GM21390 (cell line): ENCODE measurements around the gene R3HDM2.

Experiments
- ATAC-seq: cut with Tn5 transposase; IDR thresholded peaks from one replicate; pipeline ENCODE4 v1.9.1; 2021; ENCODE audit not compliant: unreplicated experiment

The R3HDM2 gene

GRCh38 chr12:57467212-57467874, 36.5 kb upstream of the R3HDM2 start:
- no peak for ATAC-seq

DNA sequence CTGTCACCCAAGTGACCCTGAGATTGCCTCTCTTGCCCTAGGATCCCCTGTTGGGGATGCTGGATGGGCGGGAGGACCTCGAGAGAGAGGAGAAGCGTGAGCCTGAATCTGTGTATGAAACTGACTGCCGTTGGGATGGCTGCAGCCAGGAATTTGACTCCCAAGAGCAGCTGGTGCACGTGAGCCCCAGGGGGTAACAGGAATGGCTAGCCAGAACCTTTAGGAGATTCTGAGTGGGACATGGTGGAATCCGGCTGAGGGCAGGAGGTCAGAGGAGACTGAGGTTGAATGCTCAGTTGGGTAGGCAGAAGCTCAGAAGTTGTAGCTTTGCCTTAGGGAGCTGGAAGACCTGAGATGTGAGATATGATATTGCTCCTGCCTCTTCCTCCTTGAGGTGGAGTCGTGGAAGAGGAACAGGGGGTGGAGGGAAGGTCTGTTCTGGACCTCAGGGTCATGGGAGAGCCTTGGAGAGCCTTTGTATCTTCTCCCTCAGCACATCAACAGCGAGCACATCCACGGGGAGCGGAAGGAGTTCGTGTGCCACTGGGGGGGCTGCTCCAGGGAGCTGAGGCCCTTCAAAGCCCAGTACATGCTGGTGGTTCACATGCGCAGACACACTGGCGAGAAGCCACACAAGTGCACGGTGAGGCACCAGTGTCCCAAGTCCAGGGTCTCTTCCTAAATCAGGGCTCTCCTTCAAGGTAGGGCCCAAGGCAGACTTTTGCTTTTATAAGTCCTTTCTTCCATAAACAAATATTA, 35.1 kb upstream of the R3HDM2 start:
- ATAC-seq, result no peak

GRCh38 chr12:57465030-57465746, 34.3 kb upstream of the R3HDM2 start:
- ATAC-seq, result no peak

GRCh38 chr12:57464569-57464968, 33.7 kb upstream of the R3HDM2 start:
- ATAC-seq, result no peak

DNA sequence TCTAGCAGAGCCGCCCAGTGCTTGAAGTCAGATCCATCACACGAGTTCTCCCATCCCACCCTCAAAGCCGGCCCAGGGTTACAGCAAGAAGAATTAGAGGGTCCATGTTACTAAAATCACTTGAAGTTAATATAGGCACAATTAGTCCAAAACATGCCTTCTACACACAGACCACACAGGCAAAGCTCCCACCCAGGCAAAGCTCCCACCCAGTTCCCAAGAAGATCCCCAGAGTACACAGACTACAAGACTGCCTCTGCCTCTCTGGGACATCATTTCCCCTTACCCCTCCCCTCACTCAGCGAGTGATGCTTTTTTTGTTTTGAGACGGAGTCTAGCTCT, 32.0 kb upstream of the R3HDM2 start:
- ATAC-seq, result no peak

GRCh38 chr12:57462251-57462911, 31.5 kb upstream of the R3HDM2 start:
- peak; percentile 67 for ATAC-seq

DNA sequence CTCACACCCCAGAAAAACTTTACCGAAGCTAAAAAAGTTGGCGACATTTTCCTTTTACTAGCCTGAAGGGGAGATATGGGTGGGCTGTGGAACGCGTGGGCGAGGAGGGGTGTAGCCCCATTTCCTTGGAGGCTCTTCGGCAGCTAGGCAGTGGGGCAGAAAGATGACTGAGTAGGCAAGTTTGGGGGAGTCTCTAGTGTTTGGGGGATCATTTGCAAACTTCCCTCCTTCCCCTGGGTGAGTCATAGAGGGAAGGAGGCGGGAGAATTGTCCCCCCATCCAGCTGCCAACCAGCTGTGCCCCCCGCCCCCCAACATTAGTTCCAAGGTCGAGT, 31.0 kb upstream of the R3HDM2 start:
- ATAC-seq, result no peak

- ATAC-seq, result no peak
Observed at GRCh38 chr12:57461276-57461916, 30.6 kb upstream of the R3HDM2 start.

DNA sequence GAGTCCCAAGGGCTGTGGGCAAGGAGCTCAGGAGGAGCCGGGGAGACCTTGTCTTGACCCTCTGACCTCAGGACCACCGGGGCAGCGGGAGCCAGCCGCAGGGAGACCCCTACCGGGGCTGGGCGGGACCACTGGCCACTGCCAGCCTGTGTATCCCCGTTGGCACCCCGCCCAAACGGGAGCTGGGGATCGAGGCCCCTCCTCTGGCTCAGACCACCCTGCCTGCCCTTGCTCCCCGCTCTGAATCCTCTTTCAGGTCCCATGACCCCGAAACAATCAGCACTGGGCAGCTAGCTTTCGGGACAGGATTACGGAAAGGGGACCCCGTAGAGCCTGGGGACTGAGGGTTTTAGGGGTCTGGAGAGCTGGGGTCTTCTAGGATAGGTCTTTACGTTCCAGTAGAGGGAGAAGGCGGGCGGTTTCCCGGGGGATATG, 30.0 kb upstream of the R3HDM2 start:
- no peak for ATAC-seq

- no peak for ATAC-seq
Observed at GRCh38 chr12:57460468-57460784, 29.6 kb upstream of the R3HDM2 start.

- no peak for ATAC-seq
Observed at GRCh38 chr12:57459750-57460467, 29.1 kb upstream of the R3HDM2 start, which contains the start of gene GLI1. Gene GLI1 (plus strand): TSS chr12:57459785. CDS start chr12:57463692, 3,907 bp downstream.

DNA sequence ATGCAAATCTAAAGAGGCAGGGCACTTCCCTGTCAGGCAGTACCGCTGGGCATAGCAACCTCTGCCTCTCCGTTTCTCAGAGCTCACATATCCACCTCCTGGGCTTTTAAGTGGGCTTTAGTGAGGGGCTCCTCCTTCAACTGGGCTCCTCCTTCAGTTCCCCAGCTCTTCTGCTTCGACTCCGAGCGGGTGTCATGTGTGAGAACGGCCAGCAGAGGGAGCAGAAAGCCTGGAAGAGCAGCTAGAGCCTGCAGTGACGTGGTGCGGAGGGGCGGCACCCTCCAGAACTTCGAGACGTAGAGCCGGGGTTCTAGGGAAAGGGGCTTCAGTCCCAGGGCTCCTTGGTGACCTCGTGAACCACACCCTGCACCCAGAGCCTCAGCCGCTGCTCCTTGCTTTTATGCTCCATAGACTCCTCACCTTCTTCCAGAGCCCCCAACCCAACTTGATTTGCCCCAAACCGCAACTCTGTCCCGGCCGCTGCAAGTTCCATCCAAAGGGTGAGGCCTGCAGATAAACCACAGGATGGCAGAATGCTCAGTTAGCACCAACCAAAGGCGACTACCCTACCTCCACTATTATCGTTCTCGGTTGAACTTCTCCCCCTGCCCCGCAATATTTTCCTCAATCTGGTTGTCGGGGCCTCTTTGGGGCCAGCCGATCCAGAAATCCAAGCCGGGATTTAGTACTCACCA, 28.4 kb upstream of the R3HDM2 start:
- ATAC-seq, result peak; percentile 51

GRCh38 chr12:57458665-57459054, 27.8 kb upstream of the R3HDM2 start:
- no peak for ATAC-seq

GRCh38 chr12:57456737-57457490, 26.1 kb upstream of the R3HDM2 start:
- no peak for ATAC-seq

- ATAC-seq, result peak; percentile 32
Observed at GRCh38 chr12:57456145-57456700, 25.4 kb upstream of the R3HDM2 start.

DNA sequence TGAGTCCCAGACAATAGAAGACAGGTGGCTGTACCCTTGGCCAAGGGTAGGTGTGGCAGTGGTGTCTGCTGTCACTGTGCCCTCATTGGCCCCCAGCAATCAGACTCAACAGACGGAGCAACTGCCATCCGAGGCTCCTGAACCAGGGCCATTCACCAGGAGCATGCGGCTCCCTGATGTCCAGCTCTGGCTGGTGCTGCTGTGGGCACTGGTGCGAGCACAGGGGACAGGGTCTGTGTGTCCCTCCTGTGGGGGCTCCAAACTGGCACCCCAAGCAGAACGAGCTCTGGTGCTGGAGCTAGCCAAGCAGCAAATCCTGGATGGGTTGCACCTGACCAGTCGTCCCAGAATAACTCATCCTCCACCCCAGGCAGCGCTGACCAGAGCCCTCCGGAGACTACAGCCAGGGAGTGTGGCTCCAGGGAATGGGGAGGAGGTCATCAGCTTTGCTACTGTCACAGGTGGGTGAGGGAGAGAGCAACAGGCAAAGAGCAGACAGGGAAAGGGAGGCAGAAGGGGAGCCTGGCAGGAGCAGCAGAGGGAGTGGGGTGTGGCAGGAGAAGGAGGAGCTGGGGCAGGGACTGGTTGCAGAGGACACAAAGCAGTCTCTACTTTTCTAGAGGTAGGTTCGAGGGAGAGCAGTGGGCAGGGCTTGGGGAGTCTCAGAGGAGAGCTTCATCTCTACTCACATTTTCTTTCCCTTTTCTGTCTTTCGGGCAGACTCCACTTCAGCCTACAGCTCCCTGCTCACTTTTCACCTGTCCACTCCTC, 24.7 kb upstream of the R3HDM2 start:
- ATAC-seq, result no peak

DNA sequence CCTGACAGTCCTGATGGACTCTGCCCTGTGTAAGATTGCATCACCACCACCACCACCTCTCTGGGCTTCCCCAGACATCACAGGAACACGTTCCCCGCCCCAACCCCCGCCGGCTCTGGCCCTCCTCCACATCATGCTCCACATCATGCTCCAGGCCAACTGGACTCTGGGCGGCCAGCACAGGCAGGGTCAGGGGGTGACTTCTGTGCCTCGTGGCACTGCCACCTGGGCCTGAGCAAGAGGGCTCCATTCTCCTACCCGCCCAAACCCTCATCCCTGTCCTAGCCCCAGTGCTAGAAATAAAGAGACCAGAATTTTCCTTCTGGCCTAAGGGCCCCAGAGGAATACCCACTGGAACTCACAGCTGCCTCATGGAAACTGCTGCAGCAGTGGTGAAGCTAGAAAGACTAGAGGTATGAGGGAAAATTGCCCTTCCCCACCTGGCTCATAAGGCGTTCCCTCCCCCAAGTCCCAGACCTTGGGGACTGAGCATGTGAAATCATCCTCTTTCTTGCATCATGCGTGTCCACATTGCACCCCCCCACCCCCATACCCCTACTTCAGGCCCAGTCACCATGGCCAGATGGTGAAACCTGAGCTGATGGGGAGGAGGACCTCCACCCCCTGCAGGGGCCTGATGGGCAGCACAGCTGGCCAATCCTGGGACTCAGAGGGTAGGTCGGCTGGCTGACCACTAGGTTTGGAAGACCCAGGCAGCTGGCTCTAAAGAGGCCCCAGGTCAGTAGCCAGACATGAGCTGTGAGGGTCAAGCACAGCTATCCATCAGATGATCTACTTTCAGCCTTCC, 23.9 kb upstream of the R3HDM2 start, which contains the start of gene INHBE:
INHBE (plus strand) TSS at position 742 of the 808 bp plus-strand sequence. CDS start 230 bp downstream, outside the sequence.
- no peak for ATAC-seq
